DOHH2 (cell line): ENCODE results near the gene GOLGA3.

Source experiments
- H3F3A ChIP-seq: fragments of 200-600 bp; sonication (generic), shearing (Covaris generic); 2 replicates; pipeline ENCODE4 v1.6.0; 2016; ENCODE audit warnings: antibody characterized with exemption, mild to moderate bottlenecking; ENCODE audit not compliant: control insufficient read depth, insufficient read depth
- H3K27ac ChIP-seq: fragments of 200-600 bp; sonication (generic); 2 replicates; pipeline ENCODE4 v1.5.1; 2014; ENCODE audit warnings: low read depth, mild to moderate bottlenecking, low read length, moderate library complexity
- H3K27me3 ChIP-seq: fragments of 200-600 bp; sonication (generic); 2 replicates; pipeline ENCODE4 v1.6.1; 2014; ENCODE audit warnings: mild to moderate bottlenecking, low read length, mixed read lengths; ENCODE audit not compliant: control insufficient read depth
- H3K36me3 ChIP-seq: fragments of 200-600 bp; sonication (generic); 2 replicates; pipeline ENCODE4 v1.6.1; 2014; ENCODE audit warnings: mild to moderate bottlenecking, low read length, moderate library complexity, mixed read lengths; ENCODE audit not compliant: control insufficient read depth
- H3K4me1 ChIP-seq: fragments of 200-600 bp; sonication (generic); 2 replicates; pipeline ENCODE4 v1.6.1; 2014; ENCODE audit warnings: mild to moderate bottlenecking, low read length, mixed read lengths; ENCODE audit not compliant: control insufficient read depth
- H3K4me2 ChIP-seq: fragments of 200-600 bp; sonication (generic); 2 replicates; pipeline ENCODE4 v1.6.0; 2014; ENCODE audit warnings: mild to moderate bottlenecking, low read length, moderate library complexity
- H3K4me3 ChIP-seq: fragments of 200-600 bp; sonication (generic); 2 replicates; pipeline ENCODE4 v1.5.1; 2014; ENCODE audit warnings: mild to moderate bottlenecking, low read length, mixed read lengths
- H3K79me2 ChIP-seq: fragments of 200-600 bp; sonication (generic); 2 replicates; pipeline ENCODE4 v1.6.1; 2014; ENCODE audit warnings: mild to moderate bottlenecking, low read length, mixed read lengths; ENCODE audit not compliant: control insufficient read depth
- H3K9me2 ChIP-seq: fragments of 200-600 bp; sonication (generic); replicated peaks from 2 replicates; pipeline ENCODE4 v1.6.1; 2014; ENCODE audit warnings: mild to moderate bottlenecking, low read length, mixed read lengths; ENCODE audit not compliant: control insufficient read depth
- H3K9me3 ChIP-seq: fragments of 200-600 bp; sonication (generic); 2 replicates; pipeline ENCODE4 v1.6.1; 2014; ENCODE audit warnings: antibody characterized with exemption, low read length, mixed read lengths; ENCODE audit not compliant: control insufficient read depth, insufficient read depth
- H4K20me1 ChIP-seq: fragments of 200-600 bp; sonication (generic); 2 replicates; pipeline ENCODE4 v1.6.0; 2014; ENCODE audit warnings: low read depth, mild to moderate bottlenecking, antibody characterized with exemption, low read length, moderate library complexity; ENCODE audit not compliant: control insufficient read depth, insufficient read depth
- CTCF ChIP-seq: fragments of 200-600 bp; sonication (generic); IDR thresholded peaks from one replicate; pipeline ENCODE4 v1.5.1; 2014; ENCODE audit warnings: antibody characterized with exemption, mild to moderate bottlenecking, low read depth, low read length; ENCODE audit not compliant: poor library complexity, severe bottlenecking
- EZH2phosphoT487 ChIP-seq: fragments of 200-600 bp; sonication (generic); IDR thresholded peaks from 2 replicates; pipeline ENCODE4 v1.6.1; 2017; ENCODE audit warnings: borderline replicate concordance, mild to moderate bottlenecking, antibody characterized with exemption, low read length, moderate library complexity, mixed read lengths

The GOLGA3 gene

GRCh38 chr12:132727091-132727794 lies 101.4 kb downstream of the GOLGA3 start:
- H4K20me1 ChIP-seq = no peaks in the 10 kb centered on the region; the same call in 1 of the 2 replicates
- no peaks in the 10 kb centered on the region for H3K9me2 ChIP-seq
- no peak overlapping the region for H3K4me3 ChIP-seq
- H3K4me2 ChIP-seq = no peak overlapping the region
- peaks cover 23% of the 10 kb centered on the region for H3F3A ChIP-seq
- no peaks in the 10 kb centered on the region for H3K4me1 ChIP-seq
- TF ChIP-seq EZH2phosphoT487 = no peak
- H3K36me3 ChIP-seq = peaks cover 92% of the 10 kb centered on the region
- H3K27ac ChIP-seq = no peak overlapping the region
- H3K9me3 ChIP-seq = no peaks in the 10 kb centered on the region
- H3K27me3 ChIP-seq = no peaks in the 10 kb centered on the region
- peaks cover 23% of the 10 kb centered on the region for H3K79me2 ChIP-seq

- TF ChIP-seq EZH2phosphoT487 (no peak), CTCF (no peak)
- Histone ChIP-seq H4K20me1 (no peaks in the 10 kb centered on the region; the same call in 1 of the 2 replicates), H3K4me2 (no peak overlapping the region), H3K79me2 (peaks cover 24% of the 10 kb centered on the region), H3K9me2 (no peaks in the 10 kb centered on the region), H3F3A (peaks cover 26% of the 10 kb centered on the region), H3K9me3 (no peaks in the 10 kb centered on the region), H3K4me3 (no peak overlapping the region), H3K4me1 (no peaks in the 10 kb centered on the region), H3K27me3 (no peaks in the 10 kb centered on the region), H3K36me3 (peaks cover 92% of the 10 kb centered on the region), H3K27ac (no peak overlapping the region)
These were observed 102.3 kb downstream of the GOLGA3 start for GRCh38 chr12:132726386-132726785.

GRCh38 chr12:132724506-132725241 lies 104.0 kb downstream of the GOLGA3 start:
- Histone ChIP-seq H3K9me3 (no peaks in the 10 kb centered on the region), H3K4me3 (no peak overlapping the region), H3K27me3 (no peaks in the 10 kb centered on the region), H3K36me3 (peaks cover 91% of the 10 kb centered on the region), H3K9me2 (no peaks in the 10 kb centered on the region), H3K27ac (no peak overlapping the region), H3K4me1 (no peaks in the 10 kb centered on the region), H3F3A (peaks cover 29% of the 10 kb centered on the region), H4K20me1 (peaks cover 2% of the 10 kb centered on the region; the same call in 1 of the 2 replicates), H3K4me2 (no peak overlapping the region), H3K79me2 (peaks cover 20% of the 10 kb centered on the region)
- TF ChIP-seq EZH2phosphoT487 (no peak), CTCF (no peak)

- Histone ChIP-seq H3K4me3 (no peak overlapping the region), H3K9me2 (no peaks in the 10 kb centered on the region), H3K27ac (no peak overlapping the region), H3K27me3 (no peaks in the 10 kb centered on the region), H3K4me2 (no peak overlapping the region), H3F3A (peaks cover 31% of the 10 kb centered on the region), H3K4me1 (no peaks in the 10 kb centered on the region), H4K20me1 (peaks cover 9% of the 10 kb centered on the region), H3K79me2 (peaks cover 27% of the 10 kb centered on the region), H3K36me3 (peaks cover 95% of the 10 kb centered on the region), H3K9me3 (no peaks in the 10 kb centered on the region)
- TF ChIP-seq EZH2phosphoT487 = no peak
- no peak for TF ChIP-seq CTCF
These were observed 104.9 kb downstream of the GOLGA3 start for GRCh38 chr12:132723764-132724140.
